Bronchial epithelial cell (primary cell): ENCODE data around the gene SUMF1. TPM values are rescaled to one million over a fixed set of nuclear protein-coding genes. Genes with fewer than 3 reads are reported as not detected.

ENCODE experiments used
- DNase-seq: peaks from one replicate; pipeline ENCODE4 v3.0.0-alpha.2; 2010; ENCODE audit warnings: low read depth
- FAIRE-seq: peaks from 2 replicates; lab custom pipeline; 2011; peaks lifted over from hg19 to GRCh38; lab: Jason Lieb, UNC
- H3K27me3 ChIP-seq: 2 replicates; pipeline ENCODE4 v1.5.1; 2011; ENCODE audit warnings: low read length; ENCODE audit not compliant: control insufficient read depth, insufficient read depth
- H3K36me3 ChIP-seq: 2 replicates; pipeline ENCODE4 v1.5.1; 2011; ENCODE audit warnings: low read length; ENCODE audit not compliant: control insufficient read depth, insufficient read depth
- H3K4me3 ChIP-seq: 2 replicates; pipeline ENCODE4 v1.5.1; 2011; ENCODE audit warnings: mild to moderate bottlenecking, low read depth, low read length, control low read depth
- total RNA-seq: library from RNA; depleted of rRNA; stranded (reverse); fragments of >200 nt; gene quantifications from 2 replicates; pipeline ENCODE4 v1.2.1, GENCODE V29; 2014
- TF ChIP-seq, protein P1 (sequence below): IDR thresholded peaks from 2 replicates; pipeline ENCODE4 v1.5.1; 2011; ENCODE audit warnings: mild to moderate bottlenecking, moderate library complexity, low read length, control low read depth, inconsistent platforms; ENCODE audit not compliant: insufficient read depth, severe bottlenecking

The SUMF1 gene
- total RNA-seq, 1 donor from 2014 or later: 44.5 TPM

DNA sequence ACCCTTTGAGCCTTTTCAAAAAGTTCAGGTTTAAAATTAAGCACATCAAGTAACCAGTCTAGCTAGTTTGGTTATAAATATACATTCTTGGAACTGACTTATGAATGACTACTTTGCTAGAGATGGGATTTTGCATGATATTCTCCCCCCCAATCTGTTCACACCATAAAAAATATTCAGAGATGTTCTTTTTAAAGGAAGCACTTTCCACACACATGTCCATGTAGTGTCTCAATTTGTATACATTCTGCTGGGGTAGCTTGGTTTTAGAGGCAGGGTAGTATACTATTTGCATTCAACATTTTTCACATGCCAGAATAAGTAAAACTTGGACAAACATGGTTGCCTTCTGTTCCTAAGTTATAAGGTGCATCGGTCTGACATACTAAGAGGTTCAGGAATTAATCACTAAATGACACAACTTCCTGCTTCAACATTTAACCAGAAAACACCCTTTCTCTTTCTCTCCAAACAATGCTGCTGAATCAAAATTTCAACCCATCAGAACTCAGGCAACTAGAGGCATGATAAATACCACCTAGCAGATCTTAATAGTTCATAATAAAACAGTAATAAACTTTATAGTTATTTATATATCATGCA lies 57.0 kb downstream of the SUMF1 start:
- TF ChIP-seq, protein P1, sequence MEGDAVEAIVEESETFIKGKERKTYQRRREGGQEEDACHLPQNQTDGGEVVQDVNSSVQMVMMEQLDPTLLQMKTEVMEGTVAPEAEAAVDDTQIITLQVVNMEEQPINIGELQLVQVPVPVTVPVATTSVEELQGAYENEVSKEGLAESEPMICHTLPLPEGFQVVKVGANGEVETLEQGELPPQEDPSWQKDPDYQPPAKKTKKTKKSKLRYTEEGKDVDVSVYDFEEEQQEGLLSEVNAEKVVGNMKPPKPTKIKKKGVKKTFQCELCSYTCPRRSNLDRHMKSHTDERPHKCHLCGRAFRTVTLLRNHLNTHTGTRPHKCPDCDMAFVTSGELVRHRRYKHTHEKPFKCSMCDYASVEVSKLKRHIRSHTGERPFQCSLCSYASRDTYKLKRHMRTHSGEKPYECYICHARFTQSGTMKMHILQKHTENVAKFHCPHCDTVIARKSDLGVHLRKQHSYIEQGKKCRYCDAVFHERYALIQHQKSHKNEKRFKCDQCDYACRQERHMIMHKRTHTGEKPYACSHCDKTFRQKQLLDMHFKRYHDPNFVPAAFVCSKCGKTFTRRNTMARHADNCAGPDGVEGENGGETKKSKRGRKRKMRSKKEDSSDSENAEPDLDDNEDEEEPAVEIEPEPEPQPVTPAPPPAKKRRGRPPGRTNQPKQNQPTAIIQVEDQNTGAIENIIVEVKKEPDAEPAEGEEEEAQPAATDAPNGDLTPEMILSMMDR: no peak
- no peaks in the 10 kb centered on the region for H3K36me3 ChIP-seq
- no peak overlapping the region for H3K4me3 ChIP-seq
- peak; percentile 56 for DNase-seq
- H3K27me3 ChIP-seq: no peaks in the 10 kb centered on the region
- no peak for FAIRE-seq

DNA sequence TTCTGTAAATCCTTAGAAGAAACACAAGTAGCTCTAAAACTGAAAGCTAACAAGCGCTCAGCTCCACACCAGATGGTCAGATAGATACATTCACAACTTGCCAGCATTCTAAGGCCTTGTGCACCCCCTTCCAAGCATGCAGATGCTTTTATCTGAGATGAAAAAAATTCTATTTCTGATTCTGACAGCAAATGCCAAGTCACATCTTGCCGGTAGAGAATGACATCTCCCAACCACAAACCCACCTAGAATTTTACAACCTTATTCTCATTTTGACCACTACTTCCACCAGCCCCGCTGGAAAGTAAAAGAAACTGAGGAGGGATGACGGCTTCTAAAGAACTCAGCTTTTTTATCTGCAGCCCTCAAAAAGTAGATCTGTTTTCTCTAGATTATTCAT lies 57.7 kb downstream of the SUMF1 start:
- H3K4me3 ChIP-seq: no peak overlapping the region
- TF ChIP-seq, protein P1: no peak
- DNase-seq (no peak), FAIRE-seq (no peak)
- no peaks in the 10 kb centered on the region for H3K36me3 ChIP-seq
- H3K27me3 ChIP-seq: no peaks in the 10 kb centered on the region

DNA sequence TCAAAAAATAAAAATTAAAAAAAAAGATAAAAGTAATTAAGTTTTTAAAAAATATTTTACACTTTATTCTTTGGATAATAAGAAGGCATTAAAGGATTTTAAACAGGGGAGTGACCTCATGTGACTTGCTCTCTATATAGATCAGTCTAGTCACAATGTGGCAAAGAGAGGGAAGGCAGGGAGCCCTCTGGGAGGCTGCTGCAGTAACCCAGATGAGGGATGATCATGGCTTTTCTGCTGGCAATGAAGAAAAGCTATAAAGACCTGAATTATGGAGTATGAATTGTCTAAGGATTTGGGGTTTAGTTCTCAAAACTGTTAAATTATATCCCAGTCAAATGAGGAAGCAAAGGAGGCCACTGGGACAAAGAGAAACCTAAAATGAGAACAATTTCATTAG lies 58.1 kb downstream of the SUMF1 start:
- DNase-seq (no peak), FAIRE-seq (no peak)
- TF ChIP-seq, protein P1: no peak
- H3K36me3 ChIP-seq: no peaks in the 10 kb centered on the region
- H3K4me3 ChIP-seq: no peak overlapping the region
- H3K27me3 ChIP-seq: no peaks in the 10 kb centered on the region

DNA sequence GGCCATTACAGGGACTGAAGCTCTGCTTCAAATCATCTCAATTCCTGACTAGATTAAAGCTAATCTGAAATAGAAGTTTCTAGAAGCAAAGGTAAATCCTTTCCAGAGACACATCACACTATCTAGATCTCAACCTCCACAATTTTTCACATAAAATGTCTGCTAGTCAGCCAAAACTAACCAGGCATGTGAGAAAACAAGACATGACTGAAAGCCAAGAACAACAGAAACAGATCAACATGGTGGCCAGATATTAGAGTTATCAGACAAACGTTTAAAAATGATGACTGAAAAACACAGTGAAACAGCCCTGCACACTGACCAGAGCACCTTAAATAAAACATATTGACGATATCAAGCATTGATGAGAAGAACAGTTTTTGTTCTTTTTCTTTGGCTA lies 59.1 kb downstream of the SUMF1 start:
- DNase-seq: no peak
- H3K4me3 ChIP-seq: no peak overlapping the region
- TF ChIP-seq, protein P1: no peak
- H3K36me3 ChIP-seq: no peaks in the 10 kb centered on the region
- H3K27me3 ChIP-seq: no peaks in the 10 kb centered on the region
- FAIRE-seq: no peak

DNA sequence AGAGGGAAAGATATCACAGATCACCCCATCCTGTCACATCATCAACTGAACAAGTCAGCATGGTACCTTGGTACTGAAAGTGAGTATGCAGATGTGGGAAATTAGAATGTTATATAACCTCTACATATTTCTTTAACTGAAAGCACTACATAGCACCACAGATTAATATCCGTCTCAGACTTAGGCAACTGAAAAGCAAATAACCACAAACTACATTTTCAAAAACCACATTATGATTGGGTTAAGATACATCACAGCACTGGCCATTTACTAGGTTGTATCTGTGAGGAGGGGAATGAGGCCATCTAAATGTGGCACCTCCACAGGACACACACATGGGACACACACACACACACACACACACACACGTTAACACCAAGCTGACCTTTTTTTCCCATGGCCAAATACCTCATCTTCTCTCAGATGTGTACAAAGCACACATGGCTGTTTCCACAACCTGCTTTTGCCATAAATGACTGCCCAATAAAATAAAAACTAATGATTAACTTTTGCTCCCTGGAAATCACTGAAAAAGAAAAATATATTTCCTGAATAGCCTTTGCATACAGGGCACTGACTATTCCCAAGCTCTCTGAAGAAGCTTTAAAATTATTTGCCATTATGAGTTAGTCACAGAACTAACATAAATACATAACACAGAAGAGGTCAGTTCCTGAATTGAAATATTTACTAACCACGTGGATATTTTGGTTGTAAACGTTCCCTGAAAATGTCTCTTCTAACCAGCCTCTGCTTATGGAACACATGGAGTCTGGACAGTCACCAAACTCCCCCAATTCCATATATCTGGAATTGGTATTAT lies 60.1 kb downstream of the SUMF1 start:
- DNase-seq (no peak), FAIRE-seq (no peak)
- TF ChIP-seq, protein P1: no peak
- H3K4me3 ChIP-seq: no peak overlapping the region
- no peaks in the 10 kb centered on the region for H3K36me3 ChIP-seq
- no peaks in the 10 kb centered on the region for H3K27me3 ChIP-seq

DNA sequence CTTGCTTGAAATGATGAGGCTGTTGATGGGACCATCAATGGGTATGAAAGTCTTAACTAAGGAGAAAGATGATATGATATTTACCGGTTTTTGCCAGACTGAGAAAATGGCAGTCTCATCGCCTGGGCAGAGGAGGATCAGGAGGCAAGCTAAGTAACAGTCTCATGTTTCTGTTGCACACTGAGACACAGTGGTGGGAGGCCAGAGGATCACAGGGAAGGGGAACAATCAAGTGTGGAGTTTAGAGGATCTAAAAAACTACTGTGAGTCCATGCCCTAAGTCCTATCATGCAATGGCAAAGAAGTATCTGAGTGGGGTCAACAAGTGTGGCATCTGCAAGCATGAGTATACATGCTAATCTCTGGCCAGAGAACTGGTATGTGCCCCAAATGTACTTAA lies 62.2 kb downstream of the SUMF1 start:
- no peak overlapping the region for H3K4me3 ChIP-seq
- TF ChIP-seq, protein P1: no peak
- FAIRE-seq: no peak
- no peaks in the 10 kb centered on the region for H3K36me3 ChIP-seq
- DNase-seq: no peak
- H3K27me3 ChIP-seq: no peaks in the 10 kb centered on the region
